Measurements from ENCODE around the gene CD5L.

The CD5L gene

GRCh38 chr1:157834430-157834829 is 7.2 kb downstream of the CD5L start:
- no peak overlapping the region for H3K4me3 ChIP-seq (ENCODE audit: low read depth, low read length)
- no peak for TF ChIP-seq CTCF (IDR thresholded peaks at IDR 0.05)
- H3K4me1 ChIP-seq, result no peaks in the 10 kb centered on the region
- H3K27ac ChIP-seq, result no peak overlapping the region
- H3K36me3 ChIP-seq (ENCODE audit: control insufficient read depth, insufficient read depth, low read length), result no peaks in the 10 kb centered on the region
- H3K9me3 ChIP-seq (ENCODE audit: control insufficient read depth, low read length), result no peaks in the 10 kb centered on the region
- H3K4me2 ChIP-seq (ENCODE audit: low read length), result no peak overlapping the region
- H2AFZ ChIP-seq, result no peak overlapping the region
- no peaks in the 10 kb centered on the region for H3K79me2 ChIP-seq
- no peak overlapping the region for H3K9ac ChIP-seq
- no peaks in the 10 kb centered on the region for H3K27me3 ChIP-seq (ENCODE audit: control insufficient read depth, insufficient read depth, low read length)

GRCh38 chr1:157833145-157833544 is 8.5 kb downstream of the CD5L start:
- H3K9me3 ChIP-seq (ENCODE audit: control insufficient read depth, low read length), result no peaks in the 10 kb centered on the region
- no peaks in the 10 kb centered on the region for H3K79me2 ChIP-seq
- TF ChIP-seq CTCF (IDR thresholded peaks at IDR 0.05), result no peak
- H3K27me3 ChIP-seq (ENCODE audit: control insufficient read depth, insufficient read depth, low read length), result no peaks in the 10 kb centered on the region
- H3K4me2 ChIP-seq (ENCODE audit: low read length), result no peak overlapping the region
- H3K4me1 ChIP-seq, result no peaks in the 10 kb centered on the region
- no peak overlapping the region for H3K9ac ChIP-seq
- no peaks in the 10 kb centered on the region for H3K36me3 ChIP-seq (ENCODE audit: control insufficient read depth, insufficient read depth, low read length)
- H2AFZ ChIP-seq, result no peak overlapping the region
- no peak overlapping the region for H3K4me3 ChIP-seq (ENCODE audit: low read depth, low read length)
- no peak overlapping the region for H3K27ac ChIP-seq

GRCh38 chr1:157831968-157832626 is 9.5 kb downstream of the CD5L start:
- no peak for TF ChIP-seq CTCF (IDR thresholded peaks at IDR 0.05)
- H3K4me1 ChIP-seq, result no peaks in the 10 kb centered on the region
- H3K79me2 ChIP-seq, result no peaks in the 10 kb centered on the region
- H3K9me3 ChIP-seq (ENCODE audit: control insufficient read depth, low read length), result no peaks in the 10 kb centered on the region
- no peak overlapping the region for H2AFZ ChIP-seq
- no peak overlapping the region for H3K4me3 ChIP-seq (ENCODE audit: low read depth, low read length)
- H3K27ac ChIP-seq, result no peak overlapping the region
- H3K27me3 ChIP-seq (ENCODE audit: control insufficient read depth, insufficient read depth, low read length), result no peaks in the 10 kb centered on the region
- H3K36me3 ChIP-seq (ENCODE audit: control insufficient read depth, insufficient read depth, low read length), result no peaks in the 10 kb centered on the region
- no peak overlapping the region for H3K4me2 ChIP-seq (ENCODE audit: low read length)
- H3K9ac ChIP-seq, result no peak overlapping the region

- no peak for TF ChIP-seq CTCF (IDR thresholded peaks at IDR 0.05)
- no peaks in the 10 kb centered on the region for H3K4me1 ChIP-seq
Measured at GRCh38 chr1:157830887-157831286, 10.7 kb downstream of the CD5L start.

GRCh38 chr1:157829711-157830110 is 11.9 kb downstream of the CD5L start:
- H3K4me3 ChIP-seq (ENCODE audit: low read depth, low read length), result no peak overlapping the region
- H3K36me3 ChIP-seq (ENCODE audit: control insufficient read depth, insufficient read depth, low read length), result no peaks in the 10 kb centered on the region
- H3K4me1 ChIP-seq, result no peaks in the 10 kb centered on the region
- no peak overlapping the region for H3K4me2 ChIP-seq (ENCODE audit: low read length)
- H3K27me3 ChIP-seq (ENCODE audit: control insufficient read depth, insufficient read depth, low read length), result no peaks in the 10 kb centered on the region
- H3K9me3 ChIP-seq (ENCODE audit: control insufficient read depth, low read length), result no peaks in the 10 kb centered on the region
- no peak overlapping the region for H2AFZ ChIP-seq
- H3K27ac ChIP-seq, result no peak overlapping the region
- no peak overlapping the region for H3K9ac ChIP-seq
- H3K79me2 ChIP-seq, result no peaks in the 10 kb centered on the region
- TF ChIP-seq CTCF (IDR thresholded peaks at IDR 0.05), result no peak

More at GRCh38 chr1:157830887-157831286, 10.7 kb downstream of the CD5L start:
- Histone ChIP-seq H2AFZ (no peak overlapping the region), H3K9ac (no peak overlapping the region), H3K4me3 (ENCODE audit: low read depth, low read length) (no peak overlapping the region), H3K9me3 (ENCODE audit: control insufficient read depth, low read length) (no peaks in the 10 kb centered on the region), H3K36me3 (ENCODE audit: control insufficient read depth, insufficient read depth, low read length) (no peaks in the 10 kb centered on the region), H3K79me2 (no peaks in the 10 kb centered on the region), H3K4me2 (ENCODE audit: low read length) (no peak overlapping the region), H3K27me3 (ENCODE audit: control insufficient read depth, insufficient read depth, low read length) (no peaks in the 10 kb centered on the region), H3K27ac (no peak overlapping the region)
